HG03095 (cell line): ENCODE measurements around the gene PTTG2.

Experiments
- ATAC-seq: cut with Tn5 transposase; IDR thresholded peaks from one replicate; pipeline ENCODE4 v1.9.1; 2021; ENCODE audit warnings: moderate library complexity; ENCODE audit not compliant: unreplicated experiment

The PTTG2 gene

DNA sequence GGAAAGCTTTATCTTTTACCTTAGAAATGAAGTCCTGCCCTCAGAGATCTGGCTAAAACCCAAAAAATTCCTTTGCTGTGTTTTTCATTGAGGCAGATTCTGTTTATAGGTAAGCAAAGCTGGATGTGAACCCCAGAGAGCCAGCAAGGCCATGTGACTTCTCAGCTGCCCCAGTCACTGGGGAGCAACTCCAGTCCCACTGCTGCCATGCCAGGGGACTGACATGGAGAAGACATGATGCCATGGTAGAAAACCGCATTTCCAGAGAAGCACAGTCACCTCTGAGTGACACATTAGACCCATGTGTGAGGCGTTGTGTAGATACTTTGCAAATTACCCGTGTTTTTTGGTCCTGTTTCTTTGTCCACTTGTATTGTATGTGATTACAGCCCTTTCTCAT is 45.4 kb downstream of the PTTG2 start:
- ATAC-seq: no peak

GRCh38 chr4:38007645-38008044 is 47.4 kb downstream of the PTTG2 start:
- ATAC-seq: no peak

DNA sequence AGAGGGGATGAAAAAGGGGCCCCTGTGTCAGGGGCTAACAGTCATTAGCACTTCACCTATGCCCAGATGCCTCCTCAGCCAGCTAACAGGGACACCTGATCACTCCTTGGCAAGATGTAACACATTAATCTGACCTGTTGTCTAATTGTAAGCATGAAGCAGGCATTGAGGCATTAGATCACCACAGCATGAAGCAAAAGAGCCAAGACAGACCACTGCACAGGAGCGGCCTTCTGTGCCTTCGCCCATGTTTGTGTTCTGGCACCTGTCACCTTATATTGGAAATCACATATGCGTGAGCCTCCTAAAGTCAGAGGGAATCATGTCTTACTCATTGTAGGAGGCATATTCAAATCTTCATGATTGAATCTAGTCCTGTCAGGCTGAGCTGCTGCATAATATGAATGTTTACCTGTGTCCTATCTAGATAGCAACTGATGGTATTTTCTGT is 48.4 kb downstream of the PTTG2 start:
- no peak for ATAC-seq

- no peak for ATAC-seq
Observed at GRCh38 chr4:38009421-38009820, 49.2 kb downstream of the PTTG2 start.

GRCh38 chr4:38009949-38010348 is 49.8 kb downstream of the PTTG2 start:
- ATAC-seq: no peak
